Neutrophil (primary cell): ENCODE results near the gene GSTO1.

Source experiments
- H3K27ac ChIP-seq: fragments of 200-600 bp; sonication (generic); 2 replicates; pipeline ENCODE4 v1.5.1; 2016; ENCODE audit warnings: mild to moderate bottlenecking, moderate library complexity
- H3K27me3 ChIP-seq: fragments of 200-600 bp; sonication (generic); 2 replicates; pipeline ENCODE4 v1.6.0; 2016; ENCODE audit warnings: mild to moderate bottlenecking
- H3K36me3 ChIP-seq: fragments of 200-600 bp; sonication (generic); 2 replicates; pipeline ENCODE4 v1.5.1; 2017
- H3K4me1 ChIP-seq, 2 experiments: fragments of 200-600 bp in 1 of 2; sonication (generic) in 1 of 2; 1 replicate in 1 of 2; 2 replicates in 1 of 2; pipeline versions ENCODE4 v1.5.1 to v1.6.1; 2013 to 2016; ENCODE audit warnings: low read depth in 1 of 2, low read length in 1 of 2, mild to moderate bottlenecking in 1 of 2, moderate library complexity in 1 of 2; ENCODE audit not compliant: control insufficient read depth in 1 of 2, insufficient read depth in 1 of 2
- H3K4me3 ChIP-seq, 2 experiments: fragments of 200-600 bp in 1 of 2; sonication (generic) in 1 of 2; 1 replicate in 1 of 2; 2 replicates in 1 of 2; pipeline ENCODE4 v1.5.1; 2013 to 2016; ENCODE audit warnings: low read depth in 1 of 2, low read length in 1 of 2, mild to moderate bottlenecking in 1 of 2, moderate library complexity in 1 of 2
- H3K9me3 ChIP-seq: fragments of 200-600 bp; sonication (generic); 2 replicates; pipeline ENCODE4 v1.5.1; 2016
- CTCF ChIP-seq: fragments of 200-600 bp; sonication (generic); IDR thresholded peaks from 2 replicates; pipeline ENCODE4 v1.5.1; 2016; ENCODE audit warnings: antibody characterized with exemption

GSTO1 gene

GRCh38 chr10:104314591-104315485, 60.1 kb downstream of the GSTO1 start:
- peaks cover 47 to 79% of the 10 kb centered on the region in 2 experiments for H3K4me1 ChIP-seq
- H3K4me3 ChIP-seq: no peak overlapping the region
- no peak for TF ChIP-seq CTCF
- H3K27me3 ChIP-seq: no peaks in the 10 kb centered on the region
- H3K9me3 ChIP-seq: no peaks in the 10 kb centered on the region
- H3K36me3 ChIP-seq: peaks cover 87% of the 10 kb centered on the region
- H3K27ac ChIP-seq: peak overlapping the region; percentile 99

- Histone ChIP-seq H3K4me3 (no peak overlapping the region), H3K9me3 (no peaks in the 10 kb centered on the region), H3K27ac (peak overlapping the region; percentile 99), H3K4me1 (peaks cover 54 to 82% of the 10 kb centered on the region in 2 experiments), H3K36me3 (peaks cover 80% of the 10 kb centered on the region), H3K27me3 (no peaks in the 10 kb centered on the region)
- no peak for TF ChIP-seq CTCF
These were observed 60.8 kb downstream of the GSTO1 start for GRCh38 chr10:104315486-104315921.

GRCh38 chr10:104316321-104317099, 61.8 kb downstream of the GSTO1 start:
- TF ChIP-seq CTCF: no peak
- Histone ChIP-seq H3K27me3 (no peaks in the 10 kb centered on the region), H3K4me1 (peaks cover 64 to 86% of the 10 kb centered on the region in 2 experiments), H3K9me3 (no peaks in the 10 kb centered on the region), H3K36me3 (peaks cover 76% of the 10 kb centered on the region), H3K4me3 (no peak overlapping the region), H3K27ac (peak overlapping the region; percentile 99)
